Liver (tissue), 9 donors: Measurements from ENCODE around the gene LIPH. TPM values are rescaled to one million over a fixed set of nuclear protein-coding genes. Genes with fewer than 3 reads are reported as not detected.

Source experiments
- DNase-seq: peaks from one replicate; pipeline ENCODE4 v3.0.0-alpha.2; 2017; ENCODE audit warnings: low spot score
- H3K27ac ChIP-seq, 2 donors: one replicate each; pipeline ENCODE4 v1.7.0; 2013; ENCODE audit warnings: inconsistent platforms in 2 of 2, low read length in 2 of 2, control low read depth in 1 of 2, low read depth in 1 of 2, mild to moderate bottlenecking in 1 of 2
- H3K27me3 ChIP-seq, 4 donors: one replicate each; pipeline versions ENCODE4 v1.6.1 to v1.7.0; 2013; ENCODE audit warnings: low read length in 3 of 4, inconsistent platforms in 1 of 4, mild to moderate bottlenecking in 1 of 4, moderate library complexity in 1 of 4; ENCODE audit not compliant: control insufficient read depth in 4 of 4, insufficient read depth in 4 of 4
- H3K36me3 ChIP-seq, 4 donors: one replicate each; pipeline versions ENCODE4 v1.6.1 to v1.7.0; 2013; ENCODE audit warnings: low read length in 3 of 4, mild to moderate bottlenecking in 3 of 4, low read depth in 1 of 4, moderate library complexity in 1 of 4; ENCODE audit not compliant: control insufficient read depth in 4 of 4, insufficient read depth in 3 of 4
- H3K4me1 ChIP-seq, 4 donors: one replicate each; pipeline versions ENCODE4 v1.6.1 to v1.7.0; 2013; ENCODE audit warnings: low read length in 3 of 4, mild to moderate bottlenecking in 3 of 4, moderate library complexity in 1 of 4; ENCODE audit not compliant: control insufficient read depth in 4 of 4, insufficient read depth in 4 of 4
- H3K4me3 ChIP-seq, 3 donors: one replicate each; pipeline versions ENCODE4 v1.6.1 to v1.7.0; 2013; ENCODE audit warnings: low read length in 3 of 3, control low read depth in 1 of 3, low read depth in 1 of 3, mild to moderate bottlenecking in 1 of 3
- H3K9ac ChIP-seq, 2 donors: one replicate each; pipeline ENCODE4 v1.7.0; 2013; ENCODE audit warnings: low read length in 2 of 2, mild to moderate bottlenecking in 2 of 2, moderate library complexity in 2 of 2, control low read depth in 1 of 2, low read depth in 1 of 2
- H3K9me3 ChIP-seq, 4 donors: one replicate each; pipeline versions ENCODE4 v1.6.1 to v1.7.0; 2013; ENCODE audit warnings: low read length in 3 of 4; ENCODE audit not compliant: control insufficient read depth in 4 of 4
- EGR1 ChIP-seq, 2 donors: IDR thresholded peaks; 2 replicates each; pipeline ENCODE4 v1.6.1; 2016 to 2018; ENCODE audit warnings: antibody characterized with exemption in 2 of 2, low read depth in 2 of 2
- FOXA1 ChIP-seq: IDR thresholded peaks from 2 replicates; pipeline ENCODE4 v1.6.1; 2016; ENCODE audit warnings: antibody characterized with exemption
- FOXA2 ChIP-seq: IDR thresholded peaks from 2 replicates; pipeline ENCODE4 v1.6.1; 2016; ENCODE audit warnings: antibody characterized with exemption
- GABPA ChIP-seq, 2 donors: IDR thresholded peaks in 1 of 2; conservative IDR thresholded peaks in 1 of 2; 2 replicates each; pipeline ENCODE4 v1.6.1; 2016; ENCODE audit warnings: antibody characterized with exemption in 2 of 2, mild to moderate bottlenecking in 1 of 2, moderate library complexity in 1 of 2
- HNF4A ChIP-seq, 2 donors: conservative IDR thresholded peaks; 2 replicates each; pipeline ENCODE4 v1.6.1; 2016; ENCODE audit warnings: antibody characterized with exemption in 2 of 2, mild to moderate bottlenecking in 2 of 2
- HNF4G ChIP-seq: IDR thresholded peaks from 2 replicates; pipeline ENCODE4 v1.6.1; 2016; ENCODE audit warnings: antibody characterized with exemption
- JUND ChIP-seq, 2 donors: IDR thresholded peaks; 2 replicates each; pipeline ENCODE4 v1.6.1; 2016; ENCODE audit warnings: antibody characterized with exemption in 2 of 2
- NR2F2 ChIP-seq: IDR thresholded peaks from 2 replicates; pipeline ENCODE4 v1.6.1; 2016; ENCODE audit warnings: antibody characterized with exemption
- RAD21 ChIP-seq, 2 donors: IDR thresholded peaks; 2 replicates each; pipeline ENCODE4 v1.6.1; 2016; ENCODE audit warnings: antibody characterized with exemption in 2 of 2, mild to moderate bottlenecking in 2 of 2
- RXRA ChIP-seq, 2 donors: IDR thresholded peaks; 2 replicates each; pipeline ENCODE4 v1.6.1; 2017 to 2018; ENCODE audit warnings: antibody characterized with exemption in 2 of 2, mild to moderate bottlenecking in 1 of 2
- TAF1 ChIP-seq: conservative IDR thresholded peaks from 2 replicates; pipeline ENCODE4 v1.6.1; 2016; ENCODE audit warnings: antibody characterized with exemption, mild to moderate bottlenecking
- YY1 ChIP-seq: IDR thresholded peaks from 2 replicates; pipeline ENCODE4 v1.6.1; 2016; ENCODE audit warnings: antibody characterized with exemption, mild to moderate bottlenecking
- WGBS: extraction: QIAGEN DNeasy Blood & Tissue Kit; methylation state at CpG from one replicate; pipeline ENCODE4 v1.1.7; 2013; 5-methylcytosine and 5-hydroxymethylcytosine counted together
- polyA plus RNA-seq, 2 donors: library from polyadenylated mRNA; stranded (reverse) in 1 of 2; unstranded in 1 of 2; fragments of 200-250 nt in 1 of 2; fragments of >200 nt in 1 of 2; fragmentation: Nextera tagmentation in 1 of 2; extraction: Ambion mirVana in 1 of 2; gene quantifications; one replicate each; pipeline versions ENCODE4 v1.2.1 to v1.2.3, GENCODE V29; 2013 to 2015
- total RNA-seq, 2 donors: library from RNA; depleted of rRNA; stranded (reverse); fragments of >200 nt; gene quantifications; one replicate each; pipeline ENCODE4 v1.2.3, GENCODE V29; 2014
- TF ChIP-seq, protein P1 (sequence below): IDR thresholded peaks from 2 replicates; pipeline ENCODE4 v1.6.1; 2016; ENCODE audit warnings: antibody characterized with exemption, mild to moderate bottlenecking
- TF ChIP-seq, protein P2 (sequence below): IDR thresholded peaks from 2 replicates; pipeline ENCODE4 v1.6.1; 2016; ENCODE audit warnings: antibody characterized with exemption
- TF ChIP-seq, protein P3 (sequence below): IDR thresholded peaks from 2 replicates; pipeline ENCODE4 v1.6.1; 2016; ENCODE audit warnings: antibody characterized with exemption
- donor health status: healthy.
- donor health status: healthy.
- donor health status: healthy.
- donor health status: healthy.
- donor health status: healthy.

Gene LIPH
- total and polyA plus RNA-seq, 4 donors, result under 0.01 to 0.23 (median 0.09) TPM; not detected in 1

DNA sequence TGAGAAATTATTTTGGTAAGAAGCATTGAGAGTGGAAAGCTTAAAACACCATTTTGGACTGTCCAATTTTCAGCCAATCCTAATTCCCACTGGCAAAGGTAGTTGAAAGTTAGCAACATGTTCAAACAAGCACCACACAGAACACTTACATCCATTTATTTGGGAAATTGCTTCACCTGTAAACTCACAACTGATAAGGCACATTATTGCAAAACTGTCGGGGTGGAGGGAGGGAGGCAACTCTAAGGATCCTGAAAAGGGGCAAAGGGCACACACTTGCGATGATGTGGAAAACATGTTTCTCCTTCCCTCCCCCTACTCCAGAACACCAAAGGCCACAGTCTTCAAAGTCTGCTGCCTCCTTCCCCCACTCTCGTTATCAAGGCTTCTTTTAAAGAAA is 62.9 kb downstream of the LIPH start (continued):
- TF ChIP-seq NR2F2, result no peak
- TF ChIP-seq FOXA1, result no peak

DNA sequence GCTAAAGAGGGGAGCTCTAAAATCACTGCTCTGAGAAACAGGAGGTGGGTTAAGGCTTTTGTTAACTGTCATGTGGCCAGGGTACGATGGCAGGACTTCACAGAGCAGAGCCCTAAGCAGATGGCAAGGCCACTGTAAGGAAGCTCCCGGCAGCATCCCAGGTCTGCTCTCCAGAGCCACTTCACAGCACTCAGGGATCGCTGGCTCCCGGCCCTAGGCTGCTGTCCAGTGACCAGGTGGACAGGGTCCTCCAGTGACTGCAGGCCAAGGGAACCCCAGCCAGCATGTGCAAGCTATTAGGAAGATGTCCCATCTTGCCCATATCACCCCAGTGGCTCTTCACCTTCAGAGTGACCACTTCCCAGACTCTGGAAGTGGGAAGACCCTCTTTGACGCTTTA is 63.9 kb downstream of the LIPH start:
- TF ChIP-seq JUND (IDR thresholded peaks at IDR 0.05), result no peak
- TF ChIP-seq FOXA2, result no peak
- TF ChIP-seq, protein P1, sequence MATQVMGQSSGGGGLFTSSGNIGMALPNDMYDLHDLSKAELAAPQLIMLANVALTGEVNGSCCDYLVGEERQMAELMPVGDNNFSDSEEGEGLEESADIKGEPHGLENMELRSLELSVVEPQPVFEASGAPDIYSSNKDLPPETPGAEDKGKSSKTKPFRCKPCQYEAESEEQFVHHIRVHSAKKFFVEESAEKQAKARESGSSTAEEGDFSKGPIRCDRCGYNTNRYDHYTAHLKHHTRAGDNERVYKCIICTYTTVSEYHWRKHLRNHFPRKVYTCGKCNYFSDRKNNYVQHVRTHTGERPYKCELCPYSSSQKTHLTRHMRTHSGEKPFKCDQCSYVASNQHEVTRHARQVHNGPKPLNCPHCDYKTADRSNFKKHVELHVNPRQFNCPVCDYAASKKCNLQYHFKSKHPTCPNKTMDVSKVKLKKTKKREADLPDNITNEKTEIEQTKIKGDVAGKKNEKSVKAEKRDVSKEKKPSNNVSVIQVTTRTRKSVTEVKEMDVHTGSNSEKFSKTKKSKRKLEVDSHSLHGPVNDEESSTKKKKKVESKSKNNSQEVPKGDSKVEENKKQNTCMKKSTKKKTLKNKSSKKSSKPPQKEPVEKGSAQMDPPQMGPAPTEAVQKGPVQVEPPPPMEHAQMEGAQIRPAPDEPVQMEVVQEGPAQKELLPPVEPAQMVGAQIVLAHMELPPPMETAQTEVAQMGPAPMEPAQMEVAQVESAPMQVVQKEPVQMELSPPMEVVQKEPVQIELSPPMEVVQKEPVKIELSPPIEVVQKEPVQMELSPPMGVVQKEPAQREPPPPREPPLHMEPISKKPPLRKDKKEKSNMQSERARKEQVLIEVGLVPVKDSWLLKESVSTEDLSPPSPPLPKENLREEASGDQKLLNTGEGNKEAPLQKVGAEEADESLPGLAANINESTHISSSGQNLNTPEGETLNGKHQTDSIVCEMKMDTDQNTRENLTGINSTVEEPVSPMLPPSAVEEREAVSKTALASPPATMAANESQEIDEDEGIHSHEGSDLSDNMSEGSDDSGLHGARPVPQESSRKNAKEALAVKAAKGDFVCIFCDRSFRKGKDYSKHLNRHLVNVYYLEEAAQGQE, result no peak
- no peak for TF ChIP-seq RXRA (IDR thresholded peaks at IDR 0.05)
- TF ChIP-seq, protein P2, sequence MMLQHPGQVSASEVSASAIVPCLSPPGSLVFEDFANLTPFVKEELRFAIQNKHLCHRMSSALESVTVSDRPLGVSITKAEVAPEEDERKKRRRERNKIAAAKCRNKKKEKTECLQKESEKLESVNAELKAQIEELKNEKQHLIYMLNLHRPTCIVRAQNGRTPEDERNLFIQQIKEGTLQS, result no peak
- TF ChIP-seq YY1, result no peak
- no peak for TF ChIP-seq HNF4G
- no peak for TF ChIP-seq NR2F2
- no peak for TF ChIP-seq HNF4A (conservative IDR thresholded peaks at IDR 0.05)
- TF ChIP-seq FOXA1, result no peak
- TF ChIP-seq, protein P3, sequence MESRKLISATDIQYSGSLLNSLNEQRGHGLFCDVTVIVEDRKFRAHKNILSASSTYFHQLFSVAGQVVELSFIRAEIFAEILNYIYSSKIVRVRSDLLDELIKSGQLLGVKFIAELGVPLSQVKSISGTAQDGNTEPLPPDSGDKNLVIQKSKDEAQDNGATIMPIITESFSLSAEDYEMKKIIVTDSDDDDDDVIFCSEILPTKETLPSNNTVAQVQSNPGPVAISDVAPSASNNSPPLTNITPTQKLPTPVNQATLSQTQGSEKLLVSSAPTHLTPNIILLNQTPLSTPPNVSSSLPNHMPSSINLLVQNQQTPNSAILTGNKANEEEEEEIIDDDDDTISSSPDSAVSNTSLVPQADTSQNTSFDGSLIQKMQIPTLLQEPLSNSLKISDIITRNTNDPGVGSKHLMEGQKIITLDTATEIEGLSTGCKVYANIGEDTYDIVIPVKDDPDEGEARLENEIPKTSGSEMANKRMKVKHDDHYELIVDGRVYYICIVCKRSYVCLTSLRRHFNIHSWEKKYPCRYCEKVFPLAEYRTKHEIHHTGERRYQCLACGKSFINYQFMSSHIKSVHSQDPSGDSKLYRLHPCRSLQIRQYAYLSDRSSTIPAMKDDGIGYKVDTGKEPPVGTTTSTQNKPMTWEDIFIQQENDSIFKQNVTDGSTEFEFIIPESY, result no peak
- no peak for TF ChIP-seq TAF1
- TF ChIP-seq EGR1 (IDR thresholded peaks at IDR 0.05; ENCODE audit: low read depth in 2 of 2), result no peak
- TF ChIP-seq GABPA (IDR thresholded peaks at IDR 0.05 in 1 of 2, conservative IDR thresholded peaks at IDR 0.05 in 1 of 2), result no peak
- peaks cover 7 to 17% (median 13%) of the 10 kb centered on the region in 4 donors for H3K4me1 ChIP-seq
- H3K4me3 ChIP-seq, result no peak overlapping the region
- no peak for DNase-seq
- H3K27ac ChIP-seq, result no peak overlapping the region
- no peaks in the 10 kb centered on the region for H3K27me3 ChIP-seq
- H3K9ac ChIP-seq, result no peak overlapping the region
- no peaks in the 10 kb centered on the region for H3K9me3 ChIP-seq
- WGBS, result 88% methylated on average over 5 of the region's 5 CpGs
- H3K36me3 ChIP-seq, result peaks cover 2 to 32% (median 7%) of the 10 kb centered on the region in 4 donors

DNA sequence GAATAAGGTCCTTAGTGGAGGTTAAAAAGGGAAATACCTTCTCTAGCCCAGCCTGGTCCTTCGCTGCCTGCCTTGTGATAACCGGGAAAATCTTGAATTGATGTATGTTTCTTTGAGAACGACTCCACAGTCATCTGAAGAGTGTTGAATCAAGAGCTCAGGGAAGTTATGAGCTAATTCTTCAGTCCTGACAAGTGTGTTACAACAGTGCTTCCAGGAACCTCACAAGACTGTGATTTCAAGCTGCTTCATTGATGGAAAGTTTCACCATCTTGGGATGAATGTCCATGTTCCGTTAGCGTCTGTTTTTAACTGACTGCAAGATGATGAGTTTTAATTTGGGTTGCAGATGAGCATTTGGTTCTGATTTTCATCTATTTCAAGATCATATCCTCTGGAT is 66.0 kb downstream of the LIPH start:
- Histone ChIP-seq H3K9me3 (no peaks in the 10 kb centered on the region), H3K4me1 (peaks cover 7 to 17% (median 13%) of the 10 kb centered on the region in 4 donors), H3K27ac (no peak overlapping the region), H3K36me3 (peaks cover 4 to 40% (median 17%) of the 10 kb centered on the region in 4 donors), H3K27me3 (no peaks in the 10 kb centered on the region), H3K9ac (no peak overlapping the region), H3K4me3 (no peak overlapping the region)
- 95% methylated on average over 5 of the region's 5 CpGs for WGBS
- DNase-seq, result no peak
- TF ChIP-seq, protein P3, result no peak
- TF ChIP-seq JUND (IDR thresholded peaks at IDR 0.05), result no peak
- no peak for TF ChIP-seq RAD21 (IDR thresholded peaks at IDR 0.05)
- no peak for TF ChIP-seq RXRA (IDR thresholded peaks at IDR 0.05)
